Spleen (tissue), 11 donors: ENCODE measurements around the gene ITSN1. TPM values are rescaled to one million over a fixed set of nuclear protein-coding genes. Genes with fewer than 3 reads are reported as not detected.
A peak's percentile ranks its signal among the peaks of the same experiment; 100 is the strongest.

Experiments
- DNase-seq: peaks from one replicate; pipeline ENCODE4 v3.0.0-alpha.2; 2020
- H3K27ac ChIP-seq, 8 donors: fragments of 200-600 bp; sonication (generic) in 7 of 8; 1 replicate in 4 of 8; 2 replicates in 4 of 8; pipeline versions ENCODE4 v1.5.0 to v1.8.0; 2016 to 2021; ENCODE audit warnings: inconsistent platforms in 4 of 8, mild to moderate bottlenecking in 4 of 8, moderate library complexity in 1 of 8
- H3K27me3 ChIP-seq, 7 donors: fragments of 200-600 bp; sonication (generic) in 6 of 7; replicated peaks in 1 of 7; 1 replicate in 4 of 7; 2 replicates in 3 of 7; pipeline versions ENCODE4 v1.5.0 to v1.8.0; 2016 to 2021; ENCODE audit warnings: inconsistent platforms in 3 of 7, mild to moderate bottlenecking in 1 of 7
- H3K36me3 ChIP-seq, 6 donors: fragments of 200-600 bp; sonication (generic) in 5 of 6; 1 replicate in 4 of 6; 2 replicates in 2 of 6; pipeline versions ENCODE4 v1.5.0 to v1.8.0; 2016 to 2021; ENCODE audit warnings: inconsistent platforms in 2 of 6
- H3K4me1 ChIP-seq, 6 donors: fragments of 200-600 bp; sonication (generic) in 5 of 6; 1 replicate in 3 of 6; 2 replicates in 3 of 6; pipeline versions ENCODE4 v1.5.0 to v1.8.0; 2016 to 2021; ENCODE audit warnings: inconsistent platforms in 3 of 6
- H3K4me3 ChIP-seq, 8 donors: fragments of 200-600 bp; sonication (generic) in 7 of 8; 1 replicate in 4 of 8; 2 replicates in 4 of 8; pipeline versions ENCODE4 v1.5.0 to v1.8.0; 2016 to 2021; ENCODE audit warnings: inconsistent platforms in 4 of 8, mild to moderate bottlenecking in 4 of 8, moderate library complexity in 2 of 8
- H3K9me3 ChIP-seq, 8 donors: fragments of 200-600 bp; sonication (generic) in 7 of 8; 1 replicate in 4 of 8; 2 replicates in 4 of 8; pipeline versions ENCODE4 v1.5.0 to v1.8.0; 2016 to 2021; ENCODE audit warnings: inconsistent platforms in 4 of 8
- POLR2A ChIP-seq, 3 donors: fragments of 450-650 bp; IDR thresholded peaks; one replicate each; pipeline ENCODE4 v1.5.1; 2017; ENCODE audit warnings: antibody characterized with exemption in 3 of 3, mild to moderate bottlenecking in 1 of 3
- POLR2AphosphoS5 ChIP-seq, 3 donors: sonication (generic); formaldehyde crosslinking; IDR thresholded peaks; one replicate each; pipeline ENCODE4 v1.5.1; 2017; ENCODE audit warnings: antibody characterized with exemption in 3 of 3
- WGBS, 5 donors: extraction: QIAGEN DNeasy Blood & Tissue Kit in 3 of 5; methylation state at CpG; one replicate each; pipeline versions ENCODE4 v1.1.5 to v1.1.7; 2013 to 2018; 5-methylcytosine and 5-hydroxymethylcytosine counted together
- intact Hi-C: fragments of 100-400 bp; cut with DNase I; formaldehyde crosslinking; loops from one replicate; pipeline ENCODE4 v1.15.0; 2023; ENCODE audit warnings: low total_unique reads
- polyA plus RNA-seq, 3 donors: library from polyadenylated mRNA; stranded (reverse); fragments of 200-250 nt; gene quantifications; one replicate each; pipeline ENCODE4 v1.2.1, GENCODE V29; 2013
- total RNA-seq, 7 donors: library from RNA; depleted of rRNA in 3 of 7; stranded (reverse); fragments of >200 nt in 3 of 7; fragmentation: NEBNext Ultra II Directional in 4 of 7; extraction: Animal tissue kit (Norgen Biotek cat#: 25700) in 4 of 7; gene quantifications; one replicate each; pipeline versions ENCODE4 v1.1.0 to v1.2.1, GENCODE V29; 2016 to 2021
- TF ChIP-seq, protein P1 (sequence below), 11 experiments: fragments of 200-600 bp in 7 of 11; fragments of 450-650 bp in 4 of 11; sonication (generic) in 4 of 11; IDR thresholded peaks in 8 of 11; conservative IDR thresholded peaks in 3 of 11; 1 replicate in 7 of 11; 2 replicates in 4 of 11; pipeline versions ENCODE4 v1.4.0 to v1.8.0; 2016 to 2021; ENCODE audit warnings: antibody characterized with exemption in 11 of 11, inconsistent platforms in 4 of 11, mild to moderate bottlenecking in 1 of 11
- donor health status: healthy with polysubstance abuse.
- donor health status: DM: no; HTN: no; CAD: no; lungs with moderate emphysema.
- donor health status: DM: no; HTN: no; CAD: no.
- donor health status: Bipolar disorder and iron deficiency.
- donor health status: healthy.
- donor health status: DM: no; HTN: no; CAD: no.
- donor health status: DM: yes; HTN: yes; CAD: no.

Gene ITSN1
- total and polyA plus RNA-seq, 10 donors = 4.1 to 89.0 (median 42.6) TPM

DNA sequence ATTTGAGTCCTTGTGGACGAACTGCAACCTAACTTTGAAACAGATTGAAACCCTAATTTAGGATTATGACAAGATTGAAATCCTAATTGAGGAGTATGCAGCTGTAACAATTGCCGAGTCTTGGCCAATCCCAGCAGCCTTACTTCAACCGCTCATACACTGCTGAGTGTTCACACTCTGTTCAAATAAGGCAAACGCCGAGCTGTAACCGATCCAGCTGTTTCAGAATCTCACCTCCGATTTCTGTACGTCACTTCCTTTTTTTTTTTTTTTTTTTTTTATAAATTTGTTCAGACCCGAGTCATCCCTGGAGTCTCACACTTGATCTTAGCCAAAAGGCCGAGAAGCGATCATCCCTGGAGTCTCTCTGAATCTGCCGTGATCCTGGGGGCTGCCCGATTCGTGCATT lies 295.6 kb downstream of the ITSN1 start:
- peaks cover 0 to 56% (median 23%) of the 10 kb centered on the region in 6 donors for H3K4me1 ChIP-seq
- WGBS, 5 donors = 49 to 70% (median 54%) methylated on average over 14 of the region's 14 CpGs

DNA sequence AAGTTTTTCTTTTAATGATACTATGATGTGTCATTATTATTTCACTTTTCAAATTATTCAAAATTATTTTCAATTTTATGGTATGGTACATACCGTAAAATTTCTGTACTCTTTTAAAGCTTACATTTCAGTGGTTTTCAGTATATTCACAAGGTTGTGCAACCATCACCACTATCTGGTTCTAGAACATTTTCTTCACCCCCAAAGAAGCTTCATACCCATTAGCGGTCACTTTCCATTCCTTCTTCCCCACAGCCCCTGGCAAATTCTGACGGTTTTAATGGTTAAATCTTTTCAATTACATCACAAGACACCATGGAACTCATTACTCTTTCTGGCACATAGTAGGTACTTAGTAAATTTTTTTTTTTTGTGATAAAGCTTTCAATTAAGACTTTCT lies 296.1 kb downstream of the ITSN1 start:
- intact Hi-C loops = no loop called here
- WGBS, 5 donors = 67 to 84% (median 76%) methylated on average over 3 of the region's 3 CpGs
- no peaks in the 10 kb centered on the region for H3K9me3 ChIP-seq
- TF ChIP-seq POLR2A (IDR thresholded peaks at IDR 0.05) = no peak
- TF ChIP-seq, protein P1, sequence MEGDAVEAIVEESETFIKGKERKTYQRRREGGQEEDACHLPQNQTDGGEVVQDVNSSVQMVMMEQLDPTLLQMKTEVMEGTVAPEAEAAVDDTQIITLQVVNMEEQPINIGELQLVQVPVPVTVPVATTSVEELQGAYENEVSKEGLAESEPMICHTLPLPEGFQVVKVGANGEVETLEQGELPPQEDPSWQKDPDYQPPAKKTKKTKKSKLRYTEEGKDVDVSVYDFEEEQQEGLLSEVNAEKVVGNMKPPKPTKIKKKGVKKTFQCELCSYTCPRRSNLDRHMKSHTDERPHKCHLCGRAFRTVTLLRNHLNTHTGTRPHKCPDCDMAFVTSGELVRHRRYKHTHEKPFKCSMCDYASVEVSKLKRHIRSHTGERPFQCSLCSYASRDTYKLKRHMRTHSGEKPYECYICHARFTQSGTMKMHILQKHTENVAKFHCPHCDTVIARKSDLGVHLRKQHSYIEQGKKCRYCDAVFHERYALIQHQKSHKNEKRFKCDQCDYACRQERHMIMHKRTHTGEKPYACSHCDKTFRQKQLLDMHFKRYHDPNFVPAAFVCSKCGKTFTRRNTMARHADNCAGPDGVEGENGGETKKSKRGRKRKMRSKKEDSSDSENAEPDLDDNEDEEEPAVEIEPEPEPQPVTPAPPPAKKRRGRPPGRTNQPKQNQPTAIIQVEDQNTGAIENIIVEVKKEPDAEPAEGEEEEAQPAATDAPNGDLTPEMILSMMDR (IDR thresholded peaks at IDR 0.05 in 8 of 11, conservative IDR thresholded peaks at IDR 0.05 in 3 of 11) = no peak
- no peak for TF ChIP-seq POLR2AphosphoS5 (IDR thresholded peaks at IDR 0.05)
- H3K27ac ChIP-seq = peak overlapping the region in 5 of 8 donors; percentile 45 to 80 (median 75)
- H3K4me3 ChIP-seq = no peak overlapping the region
- H3K36me3 ChIP-seq = no peaks in the 10 kb centered on the region
- H3K27me3 ChIP-seq = no peaks in the 10 kb centered on the region
- no peak for DNase-seq
- peaks cover 0 to 51% (median 23%) of the 10 kb centered on the region in 6 donors for H3K4me1 ChIP-seq

More for the DNA sequence above, 295.6 kb downstream of the ITSN1 start:
- Histone ChIP-seq H3K27ac (peak overlapping the region in 7 of 8 donors; percentile 45 to 80 (median 71)), H3K4me3 (no peak overlapping the region), H3K9me3 (no peaks in the 10 kb centered on the region), H3K36me3 (no peaks in the 10 kb centered on the region), H3K27me3 (no peaks in the 10 kb centered on the region)
- no peak for DNase-seq
- intact Hi-C loops = no loop called here
- no peak for TF ChIP-seq POLR2A (IDR thresholded peaks at IDR 0.05)
- peak in 1 of 3 donors; percentile 7 for TF ChIP-seq POLR2AphosphoS5 (IDR thresholded peaks at IDR 0.05)

DNA sequence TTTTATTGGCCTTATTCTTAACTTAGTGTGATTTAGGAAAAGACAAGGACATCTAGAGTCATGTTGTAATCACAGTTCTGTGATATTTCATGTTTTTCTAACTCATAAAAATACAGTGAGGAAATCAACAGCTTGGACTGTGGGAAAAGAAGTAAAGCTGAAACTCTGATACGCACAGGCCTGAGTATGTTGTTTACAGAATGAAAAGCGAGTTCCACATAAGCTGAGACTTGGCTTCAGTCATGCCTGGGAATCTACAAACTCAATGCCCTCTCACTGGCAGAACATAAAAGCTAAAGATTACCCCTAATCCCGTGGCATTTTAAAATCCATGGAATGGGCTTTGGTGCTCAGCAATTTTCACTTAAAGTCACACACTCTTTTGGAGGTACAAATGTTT lies 296.9 kb downstream of the ITSN1 start:
- no peak for DNase-seq
- 83 to 98% (median 92%) methylated on average over 3 of the region's 3 CpGs for WGBS, 5 donors
- H3K27me3 ChIP-seq = no peaks in the 10 kb centered on the region
- peaks cover 0 to 44% (median 23%) of the 10 kb centered on the region in 6 donors for H3K4me1 ChIP-seq
- H3K36me3 ChIP-seq = no peaks in the 10 kb centered on the region
- H3K27ac ChIP-seq = peak overlapping the region in 3 of 8 donors; percentile 75 to 80 (median 78)
- H3K4me3 ChIP-seq = no peak overlapping the region
- H3K9me3 ChIP-seq = no peaks in the 10 kb centered on the region
- intact Hi-C loops = no loop called here
- no peak for TF ChIP-seq POLR2A (IDR thresholded peaks at IDR 0.05)
- TF ChIP-seq, protein P1 (IDR thresholded peaks at IDR 0.05 in 8 of 11, conservative IDR thresholded peaks at IDR 0.05 in 3 of 11) = no peak
- no peak for TF ChIP-seq POLR2AphosphoS5 (IDR thresholded peaks at IDR 0.05)

DNA sequence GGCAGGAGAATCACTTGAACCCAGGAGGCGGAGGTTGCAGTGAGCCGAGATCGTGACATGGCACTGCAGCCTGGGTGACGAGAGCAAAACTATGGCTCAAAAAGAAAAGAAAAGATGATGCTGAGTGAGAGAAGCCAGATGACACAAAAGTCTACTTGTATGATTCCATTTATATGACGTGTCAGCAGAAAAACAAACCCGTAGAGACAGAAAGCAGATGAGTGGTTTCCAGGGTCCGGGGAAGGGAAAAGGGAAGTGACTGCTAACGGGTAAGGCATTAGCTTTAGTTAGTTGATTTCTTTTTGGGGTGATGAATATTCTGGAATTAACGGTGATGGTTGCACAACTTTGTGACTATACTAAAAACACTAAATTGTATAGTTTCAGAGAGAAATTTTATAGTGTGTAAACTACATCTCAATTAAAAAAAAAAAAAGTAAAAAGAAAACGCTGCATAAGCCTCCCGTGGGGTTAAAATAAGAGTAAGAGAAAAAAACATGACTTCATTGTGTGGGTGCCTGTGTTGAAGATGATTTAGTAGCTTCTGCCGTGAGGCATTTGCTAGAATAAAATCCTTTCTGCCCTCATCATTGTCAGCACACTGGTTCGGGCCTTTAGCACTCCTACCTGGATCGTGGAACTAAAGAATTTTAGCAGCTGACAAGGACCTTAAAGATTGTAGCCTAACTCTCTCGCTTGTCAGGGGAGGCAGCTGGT lies 298.0 kb downstream of the ITSN1 start:
- TF ChIP-seq POLR2A (IDR thresholded peaks at IDR 0.05) (no peak), POLR2AphosphoS5 (IDR thresholded peaks at IDR 0.05) (no peak)
- TF ChIP-seq, protein P1 (IDR thresholded peaks at IDR 0.05 in 8 of 11, conservative IDR thresholded peaks at IDR 0.05 in 3 of 11) = no peak
- intact Hi-C loops = no loop called here

More for the DNA sequence above, 298.0 kb downstream of the ITSN1 start:
- no peaks in the 10 kb centered on the region for H3K36me3 ChIP-seq
- H3K4me3 ChIP-seq = no peak overlapping the region
- no peak overlapping the region for H3K27ac ChIP-seq
- no peak for DNase-seq
- H3K9me3 ChIP-seq = no peaks in the 10 kb centered on the region
- peaks cover 0 to 35% (median 23%) of the 10 kb centered on the region in 6 donors for H3K4me1 ChIP-seq
- no peaks in the 10 kb centered on the region for H3K27me3 ChIP-seq
- WGBS, 5 donors = 70 to 80% (median 72%) methylated on average over 15 of the region's 15 CpGs
